Memory B cell (primary cell): ENCODE results near the gene NAB2.

ENCODE experiments used
- ATAC-seq: fragments of 150-1000 bp; cut with Tn5 transposase; 2 replicates; pipeline ENCODE4 v1.10.0; 2021; ENCODE audit warnings: low read depth, mild to moderate bottlenecking, moderate library complexity
- DNase-seq, 2 donors: peaks; one replicate each; pipeline ENCODE4 v3.0.0; 2022; ENCODE audit warnings: low spot score in 2 of 2
- H3K27ac Mint-ChIP-seq: one replicate; pipeline ENCODE4 v1.8.0; 2022; ENCODE audit warnings: mild to moderate bottlenecking, moderate library complexity, mixed read lengths
- H3K27me3 Mint-ChIP-seq: one replicate; pipeline ENCODE4 v1.8.0; 2022; ENCODE audit warnings: mixed read lengths
- H3K36me3 Mint-ChIP-seq: one replicate; pipeline ENCODE4 v1.8.0; 2022; ENCODE audit warnings: mild to moderate bottlenecking, mixed read lengths
- H3K4me1 Mint-ChIP-seq: one replicate; pipeline ENCODE4 v1.8.0; 2022; ENCODE audit warnings: mixed read lengths
- H3K4me3 Mint-ChIP-seq: one replicate; pipeline ENCODE4 v1.8.0; 2022; ENCODE audit warnings: mild to moderate bottlenecking, moderate library complexity, mixed read lengths
- H3K9me3 Mint-ChIP-seq: one replicate; pipeline ENCODE4 v1.8.0; 2022; ENCODE audit warnings: mixed read lengths

Gene NAB2

GRCh38 chr12:57124261-57124877, 35.5 kb downstream of the NAB2 start:
- DNase-seq, result peak; percentile 77 to 78
- H3K27ac Mint-ChIP-seq, result no peak overlapping the region
- peaks cover 5% of the 10 kb centered on the region for H3K4me1 Mint-ChIP-seq
- H3K36me3 Mint-ChIP-seq, result peaks cover 2% of the 10 kb centered on the region
- peak; percentile 71 for ATAC-seq
- H3K9me3 Mint-ChIP-seq, result peaks cover 3% of the 10 kb centered on the region
- H3K4me3 Mint-ChIP-seq, result no peak overlapping the region
- peaks cover 2% of the 10 kb centered on the region for H3K27me3 Mint-ChIP-seq

- H3K36me3 Mint-ChIP-seq, result peaks cover 2% of the 10 kb centered on the region
- H3K4me1 Mint-ChIP-seq, result peaks cover 7% of the 10 kb centered on the region
- H3K27me3 Mint-ChIP-seq, result peaks cover 2% of the 10 kb centered on the region
- ATAC-seq, result no peak
- H3K4me3 Mint-ChIP-seq, result no peak overlapping the region
- DNase-seq, result no peak
- H3K27ac Mint-ChIP-seq, result no peak overlapping the region
- peaks cover 3% of the 10 kb centered on the region for H3K9me3 Mint-ChIP-seq
Measured at GRCh38 chr12:57126061-57126460, 37.1 kb downstream of the NAB2 start.

- DNase-seq, result no peak
- ATAC-seq, result no peak
- H3K27me3 Mint-ChIP-seq, result peaks cover 2% of the 10 kb centered on the region
- H3K27ac Mint-ChIP-seq, result no peak overlapping the region
- peaks cover 3% of the 10 kb centered on the region for H3K9me3 Mint-ChIP-seq
- peak overlapping the region; percentile 48 for H3K4me3 Mint-ChIP-seq
- H3K36me3 Mint-ChIP-seq, result peaks cover 2% of the 10 kb centered on the region
- H3K4me1 Mint-ChIP-seq, result peaks cover 8% of the 10 kb centered on the region
Measured at GRCh38 chr12:57126561-57126960, 37.6 kb downstream of the NAB2 start.

DNA sequence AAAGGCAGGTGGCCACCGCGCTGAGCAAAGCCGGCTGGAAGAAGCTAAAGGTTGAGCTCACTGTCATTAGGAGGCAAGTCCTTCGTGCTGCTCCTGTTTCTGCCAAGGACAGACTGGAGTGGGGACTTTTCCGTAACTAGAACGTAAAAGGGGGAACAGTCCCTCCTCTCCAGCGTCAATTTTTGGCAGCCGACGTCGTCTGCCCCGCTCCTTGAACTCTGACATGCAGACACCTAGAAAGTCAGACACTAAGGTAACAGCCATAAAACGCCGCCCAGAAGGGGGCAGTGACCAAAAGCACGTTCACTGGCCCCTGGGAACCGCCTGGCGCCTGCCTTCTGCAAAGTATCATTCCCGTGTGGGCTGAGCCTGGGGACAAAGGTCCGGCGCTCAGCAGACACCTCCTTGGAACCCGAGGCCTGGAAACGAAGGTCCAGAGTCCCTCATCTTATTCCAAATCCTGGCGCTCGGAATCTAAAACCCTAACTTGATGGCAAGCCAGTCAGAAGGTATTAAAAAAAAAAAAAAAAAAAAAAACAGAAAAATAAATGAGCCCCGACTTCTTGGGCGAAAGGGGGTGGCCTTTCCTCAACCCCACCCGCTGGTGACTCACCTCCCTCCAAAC, 38.3 kb downstream of the NAB2 start:
- peaks cover 2% of the 10 kb centered on the region for H3K36me3 Mint-ChIP-seq
- H3K27me3 Mint-ChIP-seq, result peaks cover 2% of the 10 kb centered on the region
- H3K9me3 Mint-ChIP-seq, result peaks cover 3% of the 10 kb centered on the region
- peaks cover 8% of the 10 kb centered on the region for H3K4me1 Mint-ChIP-seq
- ATAC-seq (peak; percentile 40), DNase-seq (peak; percentile 34 to 39)
- peak overlapping the region; percentile 91 for H3K4me3 Mint-ChIP-seq
- no peak overlapping the region for H3K27ac Mint-ChIP-seq

DNA sequence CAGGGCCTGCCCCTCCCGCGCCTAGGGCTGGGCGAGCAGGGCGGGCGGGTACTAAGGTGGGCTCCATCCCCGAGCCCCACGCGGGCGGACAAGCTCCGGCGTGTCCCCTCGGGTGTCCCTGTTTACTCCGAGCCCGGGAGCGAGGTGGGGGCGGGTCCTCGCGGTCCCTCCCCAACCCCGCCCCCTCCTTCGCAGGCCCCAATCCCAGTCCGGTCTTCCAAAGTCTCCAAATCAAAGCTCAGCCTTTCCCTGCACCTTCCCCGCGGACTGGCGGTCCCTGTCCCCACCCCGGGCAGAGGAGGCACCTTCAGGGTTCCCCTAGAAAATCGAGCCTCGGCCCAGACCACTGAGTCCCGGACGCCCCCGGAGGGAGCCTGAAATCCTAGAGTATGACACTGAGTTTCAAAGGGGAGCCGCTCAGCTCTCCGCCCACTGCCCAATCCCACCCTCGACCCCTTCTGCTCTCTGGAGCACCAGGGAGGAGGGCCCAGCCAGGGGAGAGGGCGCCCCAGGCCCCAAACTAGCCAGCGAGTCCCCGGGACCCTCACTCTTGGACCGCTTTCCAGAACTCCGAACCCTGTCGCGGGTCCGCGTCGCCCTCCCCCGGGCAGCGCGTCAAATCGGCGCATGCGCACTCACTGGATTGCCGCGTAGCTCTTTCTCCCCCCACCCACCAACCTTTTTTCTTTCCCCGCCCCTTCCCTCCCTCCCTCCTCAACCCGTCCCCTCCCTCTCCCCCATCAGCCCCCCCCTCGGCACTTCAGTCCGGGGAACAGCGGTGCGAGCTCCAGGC, 39.0 kb downstream of the NAB2 start, which contains the start of gene LRP1:
Gene LRP1, plus strand, starts transcription at position 758 of the 793 bp plus-strand sequence. CDS start 482 bp downstream, outside the sequence.
- H3K4me1 Mint-ChIP-seq, result peaks cover 8% of the 10 kb centered on the region
- H3K9me3 Mint-ChIP-seq, result peaks cover 3% of the 10 kb centered on the region
- H3K4me3 Mint-ChIP-seq, result peak within 1 kb of the TSS; percentile 91
- peaks cover 2% of the 10 kb centered on the region for H3K27me3 Mint-ChIP-seq
- DNase-seq, result peak; percentile 55 to 59
- peaks cover 2% of the 10 kb centered on the region for H3K36me3 Mint-ChIP-seq
- ATAC-seq, result peak; percentile 45
- H3K27ac Mint-ChIP-seq, result peak within 1 kb of the TSS; percentile 28

DNA sequence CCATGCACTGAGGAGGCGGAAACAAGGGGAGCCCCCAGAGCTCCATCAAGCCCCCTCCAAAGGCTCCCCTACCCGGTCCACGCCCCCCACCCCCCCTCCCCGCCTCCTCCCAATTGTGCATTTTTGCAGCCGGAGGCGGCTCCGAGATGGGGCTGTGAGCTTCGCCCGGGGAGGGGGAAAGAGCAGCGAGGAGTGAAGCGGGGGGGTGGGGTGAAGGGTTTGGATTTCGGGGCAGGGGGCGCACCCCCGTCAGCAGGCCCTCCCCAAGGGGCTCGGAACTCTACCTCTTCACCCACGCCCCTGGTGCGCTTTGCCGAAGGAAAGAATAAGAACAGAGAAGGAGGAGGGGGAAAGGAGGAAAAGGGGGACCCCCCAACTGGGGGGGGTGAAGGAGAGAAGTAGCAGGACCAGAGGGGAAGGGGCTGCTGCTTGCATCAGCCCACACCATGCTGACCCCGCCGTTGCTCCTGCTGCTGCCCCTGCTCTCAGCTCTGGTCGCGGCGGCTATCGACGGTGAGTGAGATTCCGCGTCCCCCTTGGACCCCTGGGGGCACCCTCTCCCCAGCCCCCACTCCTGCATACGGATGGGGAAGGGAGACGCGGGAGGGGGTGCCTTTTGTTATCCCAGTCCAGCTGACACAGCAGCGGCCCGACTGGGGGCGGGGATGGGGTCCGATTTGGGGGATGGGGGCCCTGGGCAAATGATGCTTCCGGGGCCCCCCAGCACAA, 39.8 kb downstream of the NAB2 start:
- Mint-ChIP-seq H3K9me3 (peaks cover 2% of the 10 kb centered on the region), H3K27me3 (peaks cover 2% of the 10 kb centered on the region), H3K36me3 (peaks cover 2% of the 10 kb centered on the region), H3K27ac (peak overlapping the region; percentile 28), H3K4me1 (peaks cover 8% of the 10 kb centered on the region), H3K4me3 (peak overlapping the region; percentile 91)
- ATAC-seq (no peak), DNase-seq (no peak)

- no peaks in the 10 kb centered on the region for H3K27me3 Mint-ChIP-seq
- H3K9me3 Mint-ChIP-seq, result no peaks in the 10 kb centered on the region
- no peak overlapping the region for H3K27ac Mint-ChIP-seq
- no peaks in the 10 kb centered on the region for H3K36me3 Mint-ChIP-seq
- no peak for ATAC-seq
- peak overlapping the region; percentile 38 for H3K4me3 Mint-ChIP-seq
- H3K4me1 Mint-ChIP-seq, result peaks cover 5% of the 10 kb centered on the region
- no peak for DNase-seq
Measured at GRCh38 chr12:57129321-57129842, 40.5 kb downstream of the NAB2 start.

GRCh38 chr12:57129889-57130288, 41.0 kb downstream of the NAB2 start:
- Mint-ChIP-seq H3K27me3 (no peaks in the 10 kb centered on the region), H3K4me1 (peaks cover 5% of the 10 kb centered on the region), H3K27ac (no peak overlapping the region), H3K4me3 (peak overlapping the region; percentile 38), H3K36me3 (no peaks in the 10 kb centered on the region), H3K9me3 (no peaks in the 10 kb centered on the region)
- no peak for ATAC-seq
- no peak for DNase-seq

- DNase-seq (no peak), ATAC-seq (peak; percentile 66)
- Mint-ChIP-seq H3K4me1 (peaks cover 5% of the 10 kb centered on the region), H3K27ac (no peak overlapping the region), H3K36me3 (no peaks in the 10 kb centered on the region), H3K9me3 (no peaks in the 10 kb centered on the region), H3K27me3 (no peaks in the 10 kb centered on the region), H3K4me3 (no peak overlapping the region)
Measured at GRCh38 chr12:57130941-57131340, 42.0 kb downstream of the NAB2 start.

DNA sequence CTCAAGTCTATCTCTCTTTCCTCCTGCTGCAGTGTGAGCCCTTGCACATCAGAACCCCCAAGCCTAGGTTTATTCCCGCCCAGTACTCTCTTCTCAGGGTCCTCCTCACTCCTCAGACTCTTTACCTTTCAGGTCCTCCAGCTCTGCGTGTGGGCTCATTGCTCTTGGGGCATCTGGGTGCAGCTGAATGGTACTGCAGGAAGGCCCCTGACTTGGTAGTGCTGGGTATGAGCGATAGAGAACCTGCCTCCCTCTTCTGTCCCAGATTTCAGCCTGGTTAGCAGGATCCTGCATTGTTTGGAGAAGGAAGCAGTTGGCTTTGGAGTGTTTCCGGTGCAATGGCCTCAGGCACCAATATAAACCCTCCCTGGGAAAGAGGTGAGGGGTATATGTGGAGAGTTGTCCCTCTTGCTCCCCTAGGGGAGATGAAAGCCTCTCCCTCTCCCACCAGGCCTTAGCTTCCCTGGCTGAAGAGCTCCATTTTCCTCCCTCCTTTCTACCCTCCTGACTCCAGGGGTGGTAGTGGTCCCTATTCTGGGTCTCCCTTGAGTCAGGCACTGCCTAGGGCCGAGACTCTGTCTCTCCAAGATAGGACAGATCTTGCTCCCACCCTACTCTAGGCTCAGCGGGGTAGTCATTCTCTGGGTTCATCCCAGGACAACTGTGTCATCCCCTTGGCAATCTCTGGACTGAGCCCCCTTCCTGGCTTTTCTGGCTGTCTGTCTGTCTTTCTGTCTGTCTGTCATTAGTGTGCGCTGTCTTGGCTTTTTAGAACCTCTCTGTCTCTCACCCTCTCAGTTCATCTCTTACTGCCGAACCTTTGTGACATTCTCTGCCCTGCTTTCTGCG, 43.2 kb downstream of the NAB2 start:
- H3K4me1 Mint-ChIP-seq, result peaks cover 4% of the 10 kb centered on the region
- no peak overlapping the region for H3K27ac Mint-ChIP-seq
- H3K36me3 Mint-ChIP-seq, result no peaks in the 10 kb centered on the region
- no peaks in the 10 kb centered on the region for H3K9me3 Mint-ChIP-seq
- DNase-seq, result no peak
- no peaks in the 10 kb centered on the region for H3K27me3 Mint-ChIP-seq
- H3K4me3 Mint-ChIP-seq, result no peak overlapping the region
- ATAC-seq, result no peak

- DNase-seq, result no peak
- no peak for ATAC-seq
- no peak overlapping the region for H3K4me3 Mint-ChIP-seq
- no peaks in the 10 kb centered on the region for H3K27me3 Mint-ChIP-seq
- no peak overlapping the region for H3K27ac Mint-ChIP-seq
- peaks cover 3% of the 10 kb centered on the region for H3K4me1 Mint-ChIP-seq
- H3K9me3 Mint-ChIP-seq, result no peaks in the 10 kb centered on the region
- no peaks in the 10 kb centered on the region for H3K36me3 Mint-ChIP-seq
Measured at GRCh38 chr12:57133013-57133569, 44.2 kb downstream of the NAB2 start.

DNA sequence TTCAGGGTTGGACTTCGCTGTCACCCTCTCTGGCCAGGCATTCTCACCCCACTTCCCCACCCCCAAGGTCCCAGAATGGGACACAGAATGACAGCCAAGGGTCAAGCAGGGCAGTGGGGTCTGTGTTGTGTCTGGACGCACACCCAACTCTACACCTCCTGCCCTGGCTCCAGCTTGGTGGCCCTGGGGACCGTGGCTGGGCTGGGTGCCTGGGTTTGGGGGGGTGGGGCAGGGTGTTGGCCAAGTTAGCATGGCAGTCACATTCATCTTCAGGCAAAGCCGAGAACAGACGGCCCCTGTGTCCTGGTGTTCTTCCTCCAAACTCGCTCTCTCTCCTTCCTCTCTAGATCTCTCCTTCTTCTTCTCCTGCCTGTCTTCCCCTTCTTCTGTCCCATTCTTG, 45.0 kb downstream of the NAB2 start:
- Mint-ChIP-seq H3K36me3 (no peaks in the 10 kb centered on the region), H3K27ac (no peak overlapping the region), H3K9me3 (no peaks in the 10 kb centered on the region), H3K4me3 (no peak overlapping the region), H3K27me3 (no peaks in the 10 kb centered on the region), H3K4me1 (peaks cover 3% of the 10 kb centered on the region)
- no peak for DNase-seq
- ATAC-seq, result no peak

DNA sequence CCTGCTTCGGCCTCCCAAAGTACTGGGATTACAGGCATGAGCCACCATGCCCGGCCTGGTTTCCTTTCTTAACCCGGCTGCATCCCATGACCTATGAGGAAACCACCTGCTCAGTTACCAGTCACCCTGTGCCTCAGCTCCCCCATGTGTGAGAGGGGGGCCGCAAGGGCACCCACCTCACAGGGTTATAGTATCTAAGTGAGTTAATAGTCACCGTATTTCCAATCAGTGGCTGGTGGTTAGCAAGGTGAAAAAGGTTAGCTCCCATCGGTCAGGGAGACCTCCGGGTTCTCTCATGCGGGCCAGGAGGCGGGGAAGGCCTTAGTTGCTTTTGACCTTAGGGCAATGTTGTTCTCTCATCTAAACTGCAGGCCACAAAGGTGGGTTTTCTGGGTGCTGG, 46.0 kb downstream of the NAB2 start:
- no peaks in the 10 kb centered on the region for H3K36me3 Mint-ChIP-seq
- H3K27ac Mint-ChIP-seq, result no peak overlapping the region
- DNase-seq, result no peak
- peaks cover 3% of the 10 kb centered on the region for H3K4me1 Mint-ChIP-seq
- H3K4me3 Mint-ChIP-seq, result no peak overlapping the region
- H3K27me3 Mint-ChIP-seq, result peaks cover 3% of the 10 kb centered on the region
- ATAC-seq, result no peak
- H3K9me3 Mint-ChIP-seq, result no peaks in the 10 kb centered on the region
